ENCODE results near the gene GNPDA1.

GRCh38 chr5:142017832-142018427 is 5.1 kb upstream of the GNPDA1 start:
- TF ChIP-seq CTCF (IDR thresholded peaks at IDR 0.05 in 2 of 3, conservative IDR thresholded peaks at IDR 0.05 in 1 of 3; ENCODE audit: control insufficient read depth in 2 of 3, extremely low read depth in 1 of 3, insufficient read depth in 1 of 3, low read depth in 3 of 3, low read length in 3 of 3) (no peak), ZNF207 (IDR thresholded peaks at IDR 0.05; ENCODE audit: borderline replicate concordance) (no peak), SIX5 (IDR thresholded peaks at IDR 0.05; ENCODE audit: low read depth, low read length, severe bottlenecking) (no peak), CEBPB (IDR thresholded peaks at IDR 0.05; ENCODE audit: borderline replicate concordance in 1 of 2, low read depth in 2 of 2, low read length in 2 of 2) (peak in 1 of 2 experiments; percentile 83; a peak in 1 of 4 replicates), EZH2 (IDR thresholded peaks at IDR 0.05; ENCODE audit: borderline replicate concordance, control insufficient read depth, low read depth, low read length) (0 out of 2 replicates have a peak, but pooled peaks have one; percentile 59), NBN (IDR thresholded peaks at IDR 0.05) (no peak), SMARCA5 (IDR thresholded peaks at IDR 0.05) (no peak), SREBF2 (IDR thresholded peaks at IDR 0.05; ENCODE audit: low read length) (no peak), ZBED1 (IDR thresholded peaks at IDR 0.05; ENCODE audit: borderline replicate concordance) (peak; percentile 72; the same call in 1 of the 2 replicates), POLR2AphosphoS5 (IDR thresholded peaks at IDR 0.05; ENCODE audit: low read length) (no peak), MAX (IDR thresholded peaks at IDR 0.05; ENCODE audit: low read depth, low read length) (no peak), PRDM15 (CRISPR knock-in tag; IDR thresholded peaks at IDR 0.05) (no peak), POLR2A (IDR thresholded peaks at IDR 0.05; ENCODE audit: low read depth, low read length) (no peak)

All from GM12878 (cell line).